IPS DF 6.9 (cell line): ENCODE data around the gene ZNF74.

Experiments
- DNase-seq: peaks from one replicate; pipeline ENCODE4 v3.0.0-alpha.2; 2013; ENCODE audit warnings: low read depth, low spot score
- H3K27ac ChIP-seq: one replicate; pipeline ENCODE4 v1.5.1; 2013; ENCODE audit warnings: low read length, control low read depth
- H3K27me3 ChIP-seq: 2 replicates; pipeline ENCODE4 v1.6.1; 2013; ENCODE audit warnings: mild to moderate bottlenecking, low read length; ENCODE audit not compliant: control insufficient read depth, insufficient read depth
- H3K36me3 ChIP-seq: 2 replicates; pipeline ENCODE4 v1.6.1; 2013; ENCODE audit warnings: low read length; ENCODE audit not compliant: control insufficient read depth, insufficient read depth
- H3K4me1 ChIP-seq: 2 replicates; pipeline ENCODE4 v1.6.1; 2013; ENCODE audit warnings: low read length; ENCODE audit not compliant: control insufficient read depth, insufficient read depth
- H3K4me3 ChIP-seq: 2 replicates; pipeline ENCODE4 v1.5.1; 2013; ENCODE audit warnings: mild to moderate bottlenecking, low read length
- H3K9me3 ChIP-seq: 2 replicates; pipeline ENCODE4 v1.6.1; 2013; ENCODE audit warnings: low read length, inconsistent platforms; ENCODE audit not compliant: control insufficient read depth, insufficient read depth
- WGBS: extraction: QIAGEN DNeasy Blood & Tissue Kit; methylation state at CpG from one replicate; pipeline ENCODE4 v1.1.7; 2013; ENCODE audit warnings: mixed read lengths, missing lambda C conversion rate; ENCODE audit not compliant: insufficient read length, insufficient coverage; 5-methylcytosine and 5-hydroxymethylcytosine counted together

Gene ZNF74

GRCh38 chr22:20399866-20400605 lies 6.1 kb downstream of the ZNF74 start:
- no peaks in the 10 kb centered on the region for H3K27me3 ChIP-seq
- H3K4me1 ChIP-seq: no peaks in the 10 kb centered on the region
- no peak for DNase-seq
- WGBS: no CpG with 5 or more reads among the region's 4 CpGs
- no peak overlapping the region for H3K27ac ChIP-seq
- H3K9me3 ChIP-seq: no peaks in the 10 kb centered on the region
- H3K36me3 ChIP-seq: peaks cover 23% of the 10 kb centered on the region
- H3K4me3 ChIP-seq: no peak overlapping the region

DNA sequence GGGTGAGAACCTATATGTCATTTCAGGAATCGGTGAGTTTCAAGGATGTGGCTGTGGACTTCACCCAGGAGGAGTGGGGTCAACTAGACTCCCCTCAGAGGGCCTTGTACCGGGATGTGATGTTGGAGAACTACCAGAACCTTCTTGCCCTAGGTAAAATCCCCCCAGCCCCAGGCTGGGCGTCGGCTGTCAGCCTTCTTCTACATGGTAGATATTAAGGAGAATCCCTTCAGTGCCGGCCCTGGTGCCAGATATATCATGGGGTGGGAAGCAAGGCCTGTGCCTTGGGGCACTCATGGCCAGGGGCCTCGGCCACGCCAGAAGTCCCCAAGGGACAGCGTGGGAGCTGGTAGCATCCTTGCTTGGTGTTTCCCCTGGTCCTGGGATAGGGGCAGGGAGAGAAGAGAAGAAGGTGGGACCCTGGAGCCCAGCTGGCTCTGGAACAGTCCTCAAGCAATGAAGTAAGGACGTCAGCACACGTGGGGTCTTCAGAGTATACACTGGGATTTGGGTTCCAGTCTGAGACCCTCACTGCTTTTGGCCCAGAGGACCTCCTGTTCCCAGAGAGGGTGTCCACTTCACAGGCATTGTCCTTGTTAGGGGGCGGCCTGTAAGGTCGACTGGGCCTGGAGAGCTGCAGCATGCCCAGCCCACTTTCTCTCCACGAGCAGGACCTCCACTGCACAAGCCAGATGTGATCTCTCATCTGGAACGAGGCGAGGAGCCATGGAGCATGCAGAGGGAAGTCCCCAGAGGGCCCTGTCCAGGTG lies 6.8 kb downstream of the ZNF74 start:
- no CpG with 5 or more reads among the region's 15 CpGs for WGBS

DNA sequence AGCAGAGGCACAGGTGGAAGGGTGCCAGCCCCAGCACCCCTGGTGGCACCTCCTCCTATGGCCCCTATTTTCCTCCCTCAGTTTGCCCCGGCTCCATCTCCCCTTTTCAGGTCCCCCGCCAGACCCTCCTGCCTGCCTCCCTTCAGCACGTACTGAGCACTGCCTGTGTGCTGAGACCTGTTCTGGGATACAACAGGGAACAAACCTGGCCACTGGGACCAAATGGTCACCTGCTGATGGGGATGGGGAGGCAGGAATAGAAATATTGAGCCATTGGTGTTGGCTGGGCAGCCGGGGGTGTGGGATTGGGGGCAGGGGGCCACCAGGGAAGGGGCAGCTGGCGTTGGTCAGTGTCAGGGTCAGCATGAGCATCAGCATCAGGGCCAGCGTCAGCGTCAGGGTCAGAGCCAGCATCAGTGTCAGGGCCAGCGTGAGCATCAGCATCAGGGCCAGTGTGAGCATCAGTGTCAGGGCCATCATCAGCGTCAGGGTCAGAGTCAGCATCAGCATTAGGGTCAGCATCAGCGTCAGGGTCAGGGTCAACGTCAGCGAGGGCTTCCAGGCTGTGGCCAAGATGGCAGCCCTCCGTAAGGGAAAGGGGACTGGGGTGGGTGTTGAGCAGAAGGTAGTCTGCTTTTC lies 7.5 kb downstream of the ZNF74 start:
- WGBS: no CpG with 5 or more reads among the region's 13 CpGs
- Histone ChIP-seq H3K36me3 (peaks cover 37% of the 10 kb centered on the region), H3K9me3 (no peaks in the 10 kb centered on the region), H3K27ac (no peak overlapping the region), H3K4me1 (no peaks in the 10 kb centered on the region), H3K4me3 (no peak overlapping the region), H3K27me3 (no peaks in the 10 kb centered on the region)
- DNase-seq: no peak

More for the DNA sequence above, 6.8 kb downstream of the ZNF74 start:
- Histone ChIP-seq H3K36me3 (peaks cover 30% of the 10 kb centered on the region), H3K9me3 (no peaks in the 10 kb centered on the region), H3K27ac (no peak overlapping the region), H3K4me1 (no peaks in the 10 kb centered on the region), H3K4me3 (no peak overlapping the region), H3K27me3 (no peaks in the 10 kb centered on the region)
- DNase-seq: no peak

- no peak for DNase-seq
- H3K36me3 ChIP-seq: peaks cover 42% of the 10 kb centered on the region
- no CpG with 5 or more reads among the region's 9 CpGs for WGBS
Measured at GRCh38 chr22:20402960-20403778, 9.2 kb downstream of the ZNF74 start.

DNA sequence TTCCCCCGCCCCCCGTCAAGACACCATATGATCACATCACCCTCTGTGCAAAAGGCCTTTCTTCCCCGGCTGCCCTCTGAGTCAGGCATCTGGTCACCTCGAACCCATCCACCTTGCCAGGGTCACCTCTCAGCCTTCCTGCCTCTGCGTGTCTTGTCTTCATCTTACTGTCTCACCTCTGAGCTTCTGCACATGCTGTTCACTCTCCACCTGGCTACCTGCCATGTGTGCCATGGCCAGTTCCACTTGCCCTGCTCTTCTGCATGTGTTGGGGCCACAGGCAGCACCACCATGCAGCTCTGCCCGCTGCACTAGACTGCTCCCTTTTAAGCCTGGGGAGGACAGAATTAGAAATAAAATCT lies 9.8 kb downstream of the ZNF74 start:
- DNase-seq: no peak
- no peaks in the 10 kb centered on the region for H3K4me1 ChIP-seq
- WGBS: no CpG with 5 or more reads among the region's 6 CpGs
- no peaks in the 10 kb centered on the region for H3K9me3 ChIP-seq
- peaks cover 42% of the 10 kb centered on the region for H3K36me3 ChIP-seq
- H3K27ac ChIP-seq: no peak overlapping the region
- no peaks in the 10 kb centered on the region for H3K27me3 ChIP-seq
- H3K4me3 ChIP-seq: no peak overlapping the region

More at GRCh38 chr22:20402960-20403778, 9.2 kb downstream of the ZNF74 start:
- H3K9me3 ChIP-seq: no peaks in the 10 kb centered on the region
- H3K4me3 ChIP-seq: no peak overlapping the region
- H3K27me3 ChIP-seq: no peaks in the 10 kb centered on the region
- no peaks in the 10 kb centered on the region for H3K4me1 ChIP-seq
- H3K27ac ChIP-seq: no peak overlapping the region

GRCh38 chr22:20404881-20405280 lies 10.9 kb downstream of the ZNF74 start:
- Histone ChIP-seq H3K9me3 (no peaks in the 10 kb centered on the region), H3K27ac (no peak overlapping the region), H3K4me3 (no peak overlapping the region), H3K4me1 (no peaks in the 10 kb centered on the region), H3K27me3 (no peaks in the 10 kb centered on the region), H3K36me3 (peaks cover 42% of the 10 kb centered on the region)
- no peak for DNase-seq
- no CpG with 5 or more reads among the region's 18 CpGs for WGBS

DNA sequence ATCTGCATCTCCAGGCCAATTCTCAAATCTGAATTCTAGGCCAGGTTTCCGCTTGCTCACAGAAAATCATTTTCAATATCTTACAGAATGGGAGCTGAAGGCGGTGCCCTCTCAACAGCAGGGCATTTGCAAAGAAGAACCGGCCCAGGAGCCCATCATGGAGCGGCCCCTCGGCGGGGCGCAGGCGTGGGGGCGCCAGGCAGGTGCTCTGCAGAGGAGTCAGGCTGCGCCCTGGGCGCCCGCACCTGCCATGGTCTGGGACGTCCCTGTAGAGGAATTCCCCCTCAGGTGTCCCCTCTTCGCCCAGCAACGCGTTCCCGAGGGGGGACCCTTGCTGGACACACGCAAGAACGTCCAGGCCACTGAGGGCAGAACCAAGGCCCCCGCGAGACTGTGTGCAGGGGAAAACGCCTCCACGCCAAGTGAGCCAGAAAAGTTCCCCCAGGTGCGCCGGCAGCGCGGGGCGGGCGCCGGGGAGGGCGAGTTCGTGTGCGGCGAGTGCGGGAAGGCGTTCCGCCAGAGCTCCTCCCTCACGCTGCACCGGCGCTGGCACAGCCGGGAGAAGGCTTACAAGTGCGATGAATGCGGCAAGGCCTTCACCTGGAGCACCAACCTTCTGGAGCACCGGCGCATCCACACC lies 11.5 kb downstream of the ZNF74 start:
- peaks cover 39% of the 10 kb centered on the region for H3K36me3 ChIP-seq
- DNase-seq: no peak

DNA sequence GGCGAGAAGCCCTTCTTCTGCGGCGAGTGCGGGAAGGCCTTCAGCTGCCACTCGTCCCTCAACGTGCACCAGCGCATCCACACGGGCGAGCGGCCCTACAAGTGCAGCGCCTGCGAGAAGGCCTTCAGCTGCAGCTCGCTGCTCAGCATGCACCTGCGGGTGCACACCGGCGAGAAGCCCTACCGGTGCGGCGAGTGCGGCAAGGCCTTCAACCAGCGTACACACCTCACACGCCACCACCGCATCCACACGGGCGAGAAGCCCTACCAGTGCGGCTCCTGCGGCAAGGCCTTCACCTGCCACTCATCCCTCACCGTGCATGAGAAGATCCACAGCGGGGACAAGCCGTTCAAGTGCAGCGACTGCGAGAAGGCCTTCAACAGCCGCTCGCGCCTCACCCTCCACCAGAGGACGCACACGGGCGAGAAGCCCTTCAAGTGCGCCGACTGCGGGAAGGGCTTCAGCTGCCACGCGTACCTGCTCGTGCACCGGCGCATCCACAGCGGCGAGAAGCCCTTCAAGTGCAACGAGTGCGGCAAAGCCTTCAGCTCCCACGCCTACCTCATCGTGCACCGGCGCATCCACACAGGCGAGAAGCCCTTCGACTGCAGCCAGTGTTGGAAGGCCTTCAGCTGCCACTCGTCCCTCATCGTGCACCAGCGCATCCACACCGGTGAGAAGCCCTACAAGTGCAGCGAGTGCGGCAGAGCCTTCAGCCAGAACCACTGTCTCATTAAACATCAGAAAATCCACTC lies 12.2 kb downstream of the ZNF74 start:
- Histone ChIP-seq H3K4me3 (no peak overlapping the region), H3K9me3 (no peaks in the 10 kb centered on the region), H3K4me1 (no peaks in the 10 kb centered on the region), H3K36me3 (peaks cover 34% of the 10 kb centered on the region), H3K27me3 (no peaks in the 10 kb centered on the region), H3K27ac (no peak overlapping the region)
- WGBS: no CpG with 5 or more reads among the region's 62 CpGs
- DNase-seq: no peak

More for the DNA sequence above, 11.5 kb downstream of the ZNF74 start:
- H3K27me3 ChIP-seq: no peaks in the 10 kb centered on the region
- H3K4me1 ChIP-seq: no peaks in the 10 kb centered on the region
- H3K9me3 ChIP-seq: no peaks in the 10 kb centered on the region
- H3K4me3 ChIP-seq: no peak overlapping the region
- no peak overlapping the region for H3K27ac ChIP-seq
- no CpG with 5 or more reads among the region's 45 CpGs for WGBS

GRCh38 chr22:20406686-20407408 lies 12.9 kb downstream of the ZNF74 start:
- Histone ChIP-seq H3K9me3 (no peaks in the 10 kb centered on the region), H3K27me3 (no peaks in the 10 kb centered on the region), H3K4me3 (no peak overlapping the region), H3K27ac (no peak overlapping the region), H3K36me3 (peaks cover 28% of the 10 kb centered on the region), H3K4me1 (no peaks in the 10 kb centered on the region)
- DNase-seq: no peak
- no CpG with 5 or more reads among the region's 13 CpGs for WGBS
